GM12801 (cell line): ENCODE data around the gene OS9.

Experiments used
- CTCF ChIP-seq: IDR thresholded peaks from one replicate; pipeline ENCODE4 v1.5.1; 2011; ENCODE audit warnings: control low read depth; ENCODE audit not compliant: insufficient read length; ENCODE audit errors: extremely low read depth

The OS9 gene

GRCh38 chr12:57745485-57745881 is 51.6 kb downstream of the OS9 start:
- TF ChIP-seq CTCF, result no peak

GRCh38 chr12:57746025-57746424 is 52.1 kb downstream of the OS9 start:
- no peak for TF ChIP-seq CTCF

GRCh38 chr12:57749061-57749460 is 55.1 kb downstream of the OS9 start:
- no peak for TF ChIP-seq CTCF

GRCh38 chr12:57750561-57751431 is 56.9 kb downstream of the OS9 start:
- no peak for TF ChIP-seq CTCF

- TF ChIP-seq CTCF, result no peak
These were observed 57.5 kb downstream of the OS9 start for GRCh38 chr12:57751432-57751787.

GRCh38 chr12:57751788-57752667 is 58.1 kb downstream of the OS9 start, which contains the start of gene CDK4:
TSS of gene CDK4 (minus strand) at chr12:57752310. CDS start at chr12:57751717, 593 bp downstream.
- TF ChIP-seq CTCF, result no peak

- no peak for TF ChIP-seq CTCF
These were observed 58.7 kb downstream of the OS9 start for GRCh38 chr12:57752668-57753000.
